Activated T-helper 1 cell treated with anti-CD3 and anti-CD28 coated beads, Interleukin-2, amount 50 U/mL, for 16 hours (primary cell): ENCODE results near the gene HYDIN.

Source experiments
- DNase-seq, 2 donors: peaks; one replicate each; pipeline ENCODE4 v3.0.0-alpha.2; 2020; ENCODE audit warnings: low read depth in 1 of 2, low spot score in 1 of 2

Gene HYDIN

GRCh38 chr16:71230122-71230845, at the start of gene HYDIN:
HYDIN (minus strand) TSS chr16:71230722; CDS start chr16:71186895, 43,827 bp downstream.
- DNase-seq = no peak

- no peak for DNase-seq
Observed at GRCh38 chr16:71276589-71277334, 46.2 kb upstream of the HYDIN start.

- DNase-seq = no peak
Observed at GRCh38 chr16:71273384-71273783, 42.9 kb upstream of the HYDIN start.

- no peak for DNase-seq
Observed at GRCh38 chr16:71264299-71264698, 33.8 kb upstream of the HYDIN start.

- DNase-seq = no peak
Observed at GRCh38 chr16:71263582-71263981, 33.1 kb upstream of the HYDIN start.

GRCh38 chr16:71262391-71262790, 31.9 kb upstream of the HYDIN start:
- no peak for DNase-seq

GRCh38 chr16:71260995-71261394, 30.5 kb upstream of the HYDIN start:
- no peak for DNase-seq

GRCh38 chr16:71259086-71259485, 28.6 kb upstream of the HYDIN start:
- DNase-seq = no peak

- no peak for DNase-seq
Observed at GRCh38 chr16:71258372-71258771, 27.9 kb upstream of the HYDIN start.

GRCh38 chr16:71257768-71258167, 27.2 kb upstream of the HYDIN start:
- DNase-seq = no peak

- no peak for DNase-seq
Observed at GRCh38 chr16:71255721-71256120, 25.2 kb upstream of the HYDIN start.

- no peak for DNase-seq
Observed at GRCh38 chr16:71254832-71255525, 24.5 kb upstream of the HYDIN start.

- DNase-seq = no peak
Observed at GRCh38 chr16:71250461-71251235, 20.1 kb upstream of the HYDIN start.

GRCh38 chr16:71249399-71249798, 18.9 kb upstream of the HYDIN start:
- no peak for DNase-seq

- DNase-seq = no peak
Observed at GRCh38 chr16:71247478-71247877, 17.0 kb upstream of the HYDIN start.

GRCh38 chr16:71246309-71246708, 15.8 kb upstream of the HYDIN start:
- no peak for DNase-seq

GRCh38 chr16:71244521-71244920, 14.0 kb upstream of the HYDIN start:
- no peak for DNase-seq

- no peak for DNase-seq
Observed at GRCh38 chr16:71242601-71243000, 12.1 kb upstream of the HYDIN start.

GRCh38 chr16:71242036-71242435, 11.5 kb upstream of the HYDIN start:
- no peak for DNase-seq

GRCh38 chr16:71229344-71229743, 1.2 kb downstream of the HYDIN start:
- no peak for DNase-seq
